GM21526 (cell line): ENCODE measurements around the gene TOMM7.
A peak's percentile ranks its signal among the peaks of the same experiment; 100 is the strongest.
"Not testable (repeated sequence)": the region's sequence is repeated elsewhere in the genome, so short reads cannot be mapped to it uniquely, and the experiment has no call there.

Experiments
- ATAC-seq: cut with Tn5 transposase; IDR thresholded peaks from one replicate; pipeline ENCODE4 v1.9.1; 2021; ENCODE audit warnings: moderate library complexity; ENCODE audit not compliant: unreplicated experiment, low FRiP score

Gene TOMM7

DNA sequence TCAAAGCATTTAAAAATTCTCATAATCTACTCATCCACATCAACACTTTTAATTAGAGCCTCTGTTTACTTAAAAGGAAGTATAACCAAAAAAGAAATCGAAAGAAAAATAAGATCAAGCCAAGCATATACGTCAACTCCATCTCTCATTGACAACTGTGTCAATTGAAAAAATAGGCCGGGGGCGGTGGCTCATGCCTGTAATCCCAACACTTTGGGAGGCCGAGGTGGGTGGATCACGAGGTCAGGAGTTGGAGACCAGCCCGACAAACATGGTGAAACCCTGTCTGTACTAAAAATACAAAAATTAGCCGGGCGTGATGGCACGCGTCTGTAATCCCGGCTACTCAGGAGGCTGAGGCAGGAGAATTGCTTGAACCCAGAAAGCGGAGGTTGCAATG is 32.0 kb downstream of the TOMM7 start:
- ATAC-seq, result not testable (repeated sequence)

DNA sequence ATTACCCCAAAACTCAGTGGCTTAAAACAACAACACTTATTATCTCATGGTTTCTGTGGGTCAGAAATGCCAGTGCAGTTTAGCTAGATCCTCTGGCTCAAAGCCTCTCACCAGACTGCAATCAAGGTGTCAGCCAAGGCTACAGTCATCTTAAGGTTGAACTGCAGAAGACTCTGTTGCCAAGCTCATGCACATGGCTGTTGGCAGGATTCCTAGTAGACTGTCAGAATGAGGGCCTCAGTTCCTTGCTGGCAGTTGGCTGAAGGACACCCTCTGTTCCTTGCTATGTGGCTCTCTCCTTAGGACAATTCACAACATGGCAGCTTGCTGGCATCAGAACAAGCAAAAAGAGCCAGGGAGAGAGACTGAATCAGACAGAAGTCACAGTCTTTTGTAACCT is 34.7 kb downstream of the TOMM7 start:
- no peak for ATAC-seq

DNA sequence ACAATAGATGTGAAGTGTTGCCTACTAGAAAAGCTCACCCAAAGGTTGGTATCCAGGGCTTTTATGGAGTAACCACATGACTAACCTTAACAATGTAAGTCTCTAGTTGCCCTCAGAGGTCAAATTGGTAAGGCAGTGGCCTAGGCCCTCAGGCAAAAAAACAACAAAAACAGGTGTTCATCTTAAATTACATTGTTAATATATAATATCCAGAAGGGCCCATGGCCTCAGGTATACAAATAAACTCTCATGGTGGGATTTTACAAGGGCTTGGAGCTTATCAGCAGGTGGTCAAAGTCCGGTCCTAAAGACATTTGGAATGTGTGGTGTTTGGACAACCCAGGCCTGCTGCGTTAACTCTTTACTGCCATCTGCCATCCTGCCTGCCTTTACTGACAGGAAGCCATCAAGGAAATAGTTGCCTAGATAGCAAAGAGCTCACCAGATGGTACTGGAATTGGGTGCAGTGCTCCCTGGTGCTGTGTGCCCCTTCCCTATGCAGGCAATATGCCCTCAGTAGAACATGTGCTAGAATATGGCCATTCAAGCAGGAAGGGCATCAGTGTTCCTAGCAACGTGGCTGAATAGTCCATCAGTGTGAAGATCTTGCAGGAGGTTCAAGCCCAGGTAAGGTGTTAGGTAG is 36.2 kb downstream of the TOMM7 start:
- no peak for ATAC-seq

DNA sequence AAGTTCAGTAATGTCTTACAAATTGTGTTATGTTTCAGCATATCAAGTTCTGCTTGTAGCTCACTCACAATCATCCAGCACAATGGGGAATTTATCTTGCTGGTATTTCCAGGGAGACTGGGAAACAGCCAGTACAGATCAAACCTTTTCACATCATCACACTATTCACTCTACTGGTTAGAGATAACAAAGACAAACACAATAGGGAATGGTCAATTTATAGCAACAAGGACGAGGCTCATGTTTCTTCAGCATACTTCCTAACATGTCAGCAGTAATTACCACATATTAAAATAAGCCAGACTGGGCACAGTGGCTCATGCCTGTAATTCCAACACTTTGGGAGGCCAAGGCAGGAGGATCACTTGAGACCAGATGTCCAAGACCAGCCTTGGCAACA is 38.3 kb downstream of the TOMM7 start:
- no peak for ATAC-seq

DNA sequence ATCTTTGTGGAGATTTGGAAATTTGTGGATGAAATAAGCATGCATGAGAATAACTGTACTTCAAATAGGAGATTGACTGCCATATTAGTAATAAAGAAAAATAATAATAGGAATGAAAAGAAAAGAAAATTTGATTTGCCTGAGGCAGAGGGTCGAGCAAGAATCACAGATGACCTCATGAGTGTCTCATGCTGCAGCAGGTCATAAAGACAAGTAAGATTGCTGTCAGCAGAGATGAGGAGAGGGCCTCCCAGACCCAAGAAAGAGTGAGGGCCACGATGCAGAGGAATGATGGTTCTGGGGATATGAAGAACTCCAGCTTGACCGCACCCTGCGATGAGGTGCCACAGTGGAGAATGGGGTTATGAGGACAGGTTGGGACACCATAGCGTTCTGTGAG is 39.2 kb downstream of the TOMM7 start:
- no peak for ATAC-seq

DNA sequence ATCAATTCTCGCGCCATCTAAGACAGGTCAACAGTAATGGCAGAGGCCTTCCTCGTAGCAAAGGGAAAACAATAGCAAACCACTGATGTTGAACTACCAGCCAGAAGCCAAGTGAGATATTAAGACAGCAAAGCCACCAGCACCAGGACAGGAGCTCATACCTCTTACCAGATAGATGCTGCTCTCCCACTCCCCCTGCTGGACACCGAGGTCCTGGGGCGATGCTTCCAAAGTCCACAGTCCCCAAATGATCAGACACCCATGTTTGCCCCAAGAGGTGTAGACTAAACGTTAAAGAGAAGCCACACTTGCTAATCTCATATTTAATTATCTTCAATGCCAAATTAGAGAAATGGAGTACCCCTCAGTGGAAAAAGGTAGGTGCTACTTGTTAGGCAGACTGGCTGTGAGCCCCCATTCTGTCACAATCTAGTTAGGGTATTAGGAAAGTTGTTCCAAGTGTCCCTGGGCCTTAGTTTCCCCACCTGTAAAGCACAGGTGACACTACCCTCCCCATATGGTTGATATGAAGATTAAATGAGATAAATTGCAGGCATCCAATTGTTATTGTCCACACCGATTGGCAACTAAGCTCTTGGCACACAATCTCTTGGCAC is 39.9 kb downstream of the TOMM7 start:
- ATAC-seq, result peak; percentile 91

DNA sequence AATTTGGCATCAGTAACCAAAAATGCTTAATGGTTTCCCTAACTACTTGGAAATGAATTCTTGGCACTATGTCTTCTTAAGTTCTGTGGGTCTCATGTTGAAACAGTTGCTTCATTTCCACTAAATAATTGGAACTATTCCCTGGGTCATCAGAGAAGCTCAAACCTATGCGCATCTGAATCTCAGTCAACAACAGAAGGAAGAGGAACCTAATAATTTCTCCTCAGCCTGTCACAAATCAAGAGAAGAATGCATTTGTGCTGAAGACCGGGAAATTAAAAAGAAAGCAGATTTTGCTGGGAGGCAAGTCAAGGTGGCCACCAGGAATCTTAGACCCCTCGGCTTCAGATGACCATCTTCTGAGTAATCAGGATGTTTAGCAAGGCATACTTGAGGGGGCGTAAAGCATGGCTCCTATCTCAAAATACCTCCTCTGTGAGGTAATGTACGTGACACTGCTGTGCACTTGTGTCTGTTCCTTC is 41.4 kb downstream of the TOMM7 start:
- ATAC-seq, result no peak

DNA sequence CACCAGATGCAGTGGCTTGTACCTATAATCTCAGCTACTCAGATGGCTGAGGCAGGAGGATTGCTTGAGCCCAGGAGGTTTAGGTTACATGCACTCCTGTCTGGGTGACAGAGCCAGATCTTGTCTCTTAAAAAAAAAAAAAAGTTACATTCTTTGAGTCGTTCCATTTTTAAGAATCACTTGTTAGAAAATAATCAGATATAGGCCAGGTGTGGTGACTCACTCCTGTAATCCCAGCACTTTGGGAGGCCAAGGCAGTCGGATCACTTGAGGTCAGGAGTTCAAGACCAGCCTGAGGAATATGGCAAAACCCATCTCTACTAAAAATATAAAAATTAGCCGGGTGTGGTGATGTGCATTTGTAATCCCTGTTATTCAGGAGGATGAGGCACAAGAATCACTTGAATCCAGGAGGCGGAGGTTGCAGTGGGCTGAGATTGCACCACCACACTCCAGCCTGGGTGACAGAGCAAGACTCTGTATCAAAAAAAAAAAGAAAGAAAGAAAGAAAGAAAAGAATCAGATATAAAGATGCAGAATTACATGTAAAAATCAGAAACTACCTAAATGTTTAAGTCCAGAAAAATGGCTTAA is 42.8 kb downstream of the TOMM7 start:
- ATAC-seq, result not testable (repeated sequence)

DNA sequence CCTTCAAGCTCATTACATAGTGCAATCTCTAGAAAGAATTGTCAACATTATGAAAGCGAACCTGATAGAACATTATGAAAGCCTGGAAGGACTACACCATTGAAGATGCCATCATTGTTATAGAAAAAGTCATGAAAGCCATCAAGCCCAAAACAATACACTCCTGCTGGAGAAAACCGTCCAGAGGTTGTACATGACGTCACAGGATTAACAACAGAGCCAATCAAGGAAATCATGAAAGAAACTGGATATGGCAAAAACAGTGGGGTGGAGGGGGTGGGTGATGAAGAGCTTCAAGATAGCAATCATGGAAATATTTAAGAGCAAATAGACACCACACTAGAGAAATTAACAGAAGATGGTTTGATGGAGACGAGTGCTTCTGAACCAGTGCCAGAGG is 45.7 kb downstream of the TOMM7 start:
- no peak for ATAC-seq

DNA sequence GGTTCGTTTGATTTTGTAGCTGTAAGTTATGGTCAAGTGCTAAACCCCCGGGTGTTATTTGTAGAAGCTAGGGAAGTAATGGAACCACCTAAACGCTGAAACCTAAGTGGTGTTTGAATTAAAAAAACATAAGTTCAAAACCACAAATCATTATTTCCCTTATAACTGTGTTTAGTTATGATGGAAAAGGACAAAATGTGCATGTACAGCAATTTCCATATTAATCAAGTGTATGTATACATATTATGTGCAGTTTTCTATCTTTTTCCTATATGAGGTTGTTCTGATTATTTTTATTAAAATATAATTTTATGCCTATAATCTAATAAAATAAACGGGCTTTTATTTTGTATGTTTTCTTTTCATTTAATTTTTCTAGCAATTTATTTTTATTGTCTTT is 49.8 kb downstream of the TOMM7 start:
- no peak for ATAC-seq

DNA sequence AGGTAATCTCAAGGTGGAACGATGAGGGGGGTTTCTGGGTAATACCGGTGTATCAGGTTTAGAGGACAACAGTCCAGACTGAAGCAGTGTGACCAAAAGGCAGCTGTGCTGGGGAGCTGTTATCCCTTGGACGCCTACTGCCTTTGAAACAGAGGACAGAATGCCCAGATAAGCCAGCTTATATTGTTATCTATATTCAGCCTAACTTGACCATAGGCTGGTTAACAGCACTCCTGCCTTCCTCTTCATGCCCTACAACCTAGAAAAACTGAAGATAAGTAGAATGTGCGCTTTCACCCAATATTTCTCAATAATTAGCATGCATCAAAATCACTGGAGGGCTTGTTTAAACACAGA is 50.8 kb downstream of the TOMM7 start:
- ATAC-seq, result no peak

DNA sequence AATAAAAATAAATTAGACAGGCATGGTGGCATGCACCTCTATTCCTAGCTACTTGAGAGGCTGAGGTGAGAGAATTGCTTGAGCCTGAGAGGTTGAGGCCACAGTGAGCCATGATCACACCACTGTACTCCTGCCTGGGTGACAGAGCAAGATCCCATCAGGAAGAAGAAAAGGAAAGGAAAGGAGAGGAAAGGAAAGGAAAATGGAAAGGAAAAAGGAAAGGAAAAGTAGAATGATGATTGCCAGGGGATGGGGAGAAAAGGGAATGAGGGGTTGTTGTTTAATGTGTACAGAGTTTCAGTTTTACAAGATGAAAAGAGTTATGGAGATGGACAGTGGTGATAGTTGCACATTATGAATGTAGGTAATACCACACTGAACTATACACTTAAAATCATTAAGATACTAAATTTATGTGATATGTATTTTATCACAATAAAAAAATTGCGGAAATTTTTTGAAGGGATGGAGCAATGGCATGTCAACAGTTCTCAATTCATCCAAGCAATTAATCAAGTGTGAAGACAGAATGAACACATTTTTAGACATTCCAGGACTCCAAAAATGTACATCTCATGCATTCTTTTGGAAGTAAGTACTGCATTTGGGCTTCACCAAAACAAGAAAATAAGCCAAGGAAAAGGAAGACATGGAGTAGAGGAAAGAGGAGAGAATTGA is 51.3 kb downstream of the TOMM7 start:
- ATAC-seq, result no peak

DNA sequence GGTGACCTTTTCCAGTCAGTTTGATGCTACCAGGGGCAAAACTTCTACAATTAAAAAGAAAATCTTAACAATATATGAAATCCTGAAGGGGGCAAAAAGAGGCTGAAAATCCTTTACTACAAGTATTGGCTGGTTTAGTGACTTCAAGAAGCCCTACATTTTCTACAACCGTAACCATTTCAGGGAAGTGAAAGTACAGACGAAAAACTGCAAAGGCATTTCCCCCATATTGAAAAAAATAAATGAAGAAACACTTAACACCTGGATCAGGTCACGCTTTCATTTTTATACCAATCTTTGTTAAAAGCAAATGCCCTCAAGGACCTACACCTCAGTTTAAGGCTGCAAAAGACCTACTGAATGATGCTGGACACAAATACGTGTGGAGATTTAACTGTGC is 57.0 kb downstream of the TOMM7 start:
- peak; percentile 94 for ATAC-seq
